Left lung (tissue), 10 donors: ENCODE data around the gene BBS9. TPM values are rescaled to one million over a fixed set of nuclear protein-coding genes. Genes with fewer than 3 reads are reported as not detected.
A peak's percentile ranks its signal among the peaks of the same experiment; 100 is the strongest.

ENCODE experiments used
- ATAC-seq: fragments of 200-7000 bp; cut with Tn5 transposase; one replicate; pipeline ENCODE4 v1.9.1; 2020; ENCODE audit warnings: moderate library complexity
- DNase-seq, 4 donors: peaks; one replicate each; pipeline ENCODE4 v3.0.0-alpha.2; 2013 to 2020
- H3K27ac ChIP-seq, 2 donors: fragments of 200-600 bp; sonication (generic) in 1 of 2; one replicate each; pipeline versions ENCODE4 v1.5.0 to v1.8.0; 2020 to 2021
- H3K27me3 ChIP-seq, 2 donors: fragments of 200-600 bp; sonication (generic) in 1 of 2; one replicate each; pipeline versions ENCODE4 v1.5.0 to v1.8.0; 2020 to 2021
- H3K36me3 ChIP-seq, 2 donors: fragments of 200-600 bp; sonication (generic) in 1 of 2; one replicate each; pipeline versions ENCODE4 v1.5.0 to v1.8.0; 2020 to 2021
- H3K4me1 ChIP-seq, 2 donors: fragments of 200-600 bp; one replicate each; pipeline ENCODE4 v1.8.0; 2021
- H3K4me3 ChIP-seq, 2 donors: fragments of 200-600 bp; sonication (generic) in 1 of 2; one replicate each; pipeline versions ENCODE4 v1.5.0 to v1.8.0; 2020 to 2021; ENCODE audit warnings: mild to moderate bottlenecking in 1 of 2
- H3K9me3 ChIP-seq, 2 donors: fragments of 200-600 bp; sonication (generic) in 1 of 2; one replicate each; pipeline versions ENCODE4 v1.5.0 to v1.8.0; 2020 to 2021
- CTCF ChIP-seq, 2 donors: fragments of 200-600 bp; sonication (generic) in 1 of 2; IDR thresholded peaks; one replicate each; pipeline versions ENCODE4 v1.5.0 to v1.8.0; 2021; ENCODE audit warnings: antibody characterized with exemption in 2 of 2
- intact Hi-C, 2 donors: fragments of 100-400 bp; cut with DNase I; formaldehyde crosslinking; loops; one replicate each; pipeline versions ENCODE4 v1.11.2 to v1.14.2; 2022
- polyA plus RNA-seq, 6 donors: library from polyadenylated mRNA; unstranded; fragments of 120-200 nt; gene quantifications; one replicate each; pipeline ENCODE4 v1.2.1, GENCODE V29; 2013; ENCODE audit not compliant: insufficient read length in 6 of 6
- total RNA-seq, 2 donors: library from RNA; stranded (reverse); fragmentation: NEBNext Ultra II Directional; extraction: Animal tissue kit (Norgen Biotek cat#: 25700); gene quantifications; one replicate each; pipeline ENCODE4 v1.2.1, GENCODE V29; 2021
- donor health status: DM: no; HTN: yes; CAD: no.
- donor health status: DM: no; HTN: no; CAD: no.

Gene BBS9
- total and polyA plus RNA-seq, 8 donors: 14.5 to 25.1 (median 19.1) TPM

DNA sequence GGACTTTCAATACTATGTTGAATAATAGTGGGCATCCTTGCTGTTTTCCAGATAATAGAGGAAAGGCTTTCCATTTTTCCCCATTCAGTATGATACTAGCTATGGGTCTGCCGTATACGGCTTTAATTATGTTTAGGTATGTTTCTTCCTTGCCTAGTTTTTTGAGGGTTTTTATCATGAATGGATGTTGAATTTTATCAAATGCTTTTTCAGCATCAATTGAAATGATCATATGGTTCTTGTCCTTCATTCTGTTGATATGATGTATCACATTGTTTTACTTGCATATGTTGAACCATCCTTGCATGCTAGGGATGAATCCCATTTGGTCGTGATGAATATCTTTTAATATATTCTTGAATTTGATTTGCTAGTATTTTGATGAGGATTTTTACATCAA is 11.0 kb upstream of the BBS9 start:
- Histone ChIP-seq H3K27ac (no peak overlapping the region), H3K9me3 (peaks cover 0 to 13% of the 10 kb centered on the region in 2 donors), H3K4me3 (no peak overlapping the region), H3K36me3 (no peaks in the 10 kb centered on the region), H3K27me3 (no peaks in the 10 kb centered on the region), H3K4me1 (no peaks in the 10 kb centered on the region)
- TF ChIP-seq CTCF (IDR thresholded peaks at IDR 0.05): no peak
- intact Hi-C loops: no loop called here
- no peak for ATAC-seq
- DNase-seq: no peak

- Histone ChIP-seq H3K27me3 (no peaks in the 10 kb centered on the region), H3K9me3 (no peaks in the 10 kb centered on the region), H3K27ac (no peak overlapping the region), H3K4me1 (peaks cover 6 to 22% of the 10 kb centered on the region in 2 donors), H3K36me3 (no peaks in the 10 kb centered on the region), H3K4me3 (no peak overlapping the region)
- intact Hi-C loops: no loop called here
- DNase-seq (no peak), ATAC-seq (no peak)
- no peak for TF ChIP-seq CTCF (IDR thresholded peaks at IDR 0.05)
These were observed 2.3 kb upstream of the BBS9 start for GRCh38 chr7:33127085-33127484.

- DNase-seq (no peak), ATAC-seq (no peak)
- intact Hi-C loops: no loop called here
- Histone ChIP-seq H3K9me3 (no peaks in the 10 kb centered on the region), H3K27me3 (no peaks in the 10 kb centered on the region), H3K4me1 (peaks cover 6 to 22% of the 10 kb centered on the region in 2 donors), H3K4me3 (peak overlapping the region; percentile 60 to 71), H3K27ac (peak overlapping the region; percentile 87 to 88), H3K36me3 (no peaks in the 10 kb centered on the region)
- TF ChIP-seq CTCF (IDR thresholded peaks at IDR 0.05): no peak
These were observed 754 bp upstream of the BBS9 start for GRCh38 chr7:33128631-33128989.

DNA sequence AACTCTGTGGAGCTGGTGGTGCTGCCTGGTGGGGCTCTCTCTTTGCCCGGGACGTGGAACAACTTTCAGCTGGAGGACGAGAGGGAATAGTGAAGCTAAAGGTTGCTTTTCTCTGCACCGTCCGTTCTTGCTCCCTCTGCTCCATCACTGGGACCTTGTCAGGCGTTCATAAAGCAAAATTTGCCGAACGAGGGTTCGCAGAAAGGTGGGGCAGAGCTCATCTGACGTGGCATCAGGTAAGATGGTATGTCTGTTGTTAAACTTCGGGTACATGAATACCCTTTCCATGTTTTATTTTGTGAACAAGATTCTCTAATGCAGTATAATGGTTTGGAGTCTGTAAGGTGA is 416 bp downstream of the BBS9 start:
- peak; percentile 16 for ATAC-seq
- no peaks in the 10 kb centered on the region for H3K36me3 ChIP-seq
- intact Hi-C loops: no loop called here
- peak overlapping the region; percentile 87 to 88 for H3K27ac ChIP-seq
- peak overlapping the region; percentile 60 to 71 for H3K4me3 ChIP-seq
- H3K4me1 ChIP-seq: peaks cover 6 to 22% of the 10 kb centered on the region in 2 donors
- H3K9me3 ChIP-seq: no peaks in the 10 kb centered on the region
- no peaks in the 10 kb centered on the region for H3K27me3 ChIP-seq
- no peak for TF ChIP-seq CTCF (IDR thresholded peaks at IDR 0.05)
- DNase-seq: peak in 1 of 4 donors; percentile 7

GRCh38 chr7:33130184-33130583 is 820 bp downstream of the BBS9 start:
- Histone ChIP-seq H3K27ac (no peak overlapping the region), H3K4me3 (peak overlapping the region; percentile 60 to 71), H3K27me3 (no peaks in the 10 kb centered on the region), H3K36me3 (no peaks in the 10 kb centered on the region), H3K4me1 (peaks cover 6 to 22% of the 10 kb centered on the region in 2 donors), H3K9me3 (no peaks in the 10 kb centered on the region)
- intact Hi-C loops: no loop called here
- DNase-seq: peak in 2 of 4 donors; percentile 6 to 21
- no peak for TF ChIP-seq CTCF (IDR thresholded peaks at IDR 0.05)
- ATAC-seq: no peak
